ENCODE measurements around the gene ETV3L. TPM values are rescaled to one million over a fixed set of nuclear protein-coding genes. Genes with fewer than 3 reads are reported as not detected.

ETV3L gene
- total RNA-seq, 1 donor from 2014 or later: not detected

GRCh38 chr1:157091668-157092273, 7.8 kb downstream of the ETV3L start:
- Mint-ChIP-seq H3K4me1 (peaks cover 17% of the 10 kb centered on the region), H3K36me3 (no peaks in the 10 kb centered on the region), H3K27me3 (ENCODE audit: insufficient read depth, low read depth) (peaks cover 6% of the 10 kb centered on the region), H3K27ac (no peak overlapping the region), H3K4me3 (no peak overlapping the region), H3K9me3 (no peaks in the 10 kb centered on the region)
- Histone ChIP-seq H4K20me1 (ENCODE audit: low read depth) (no peaks in the 10 kb centered on the region), H3K79me2 (ENCODE audit: low read depth) (no peaks in the 10 kb centered on the region), H3K27ac (no peak overlapping the region), H3K4me1 (no peaks in the 10 kb centered on the region), H3K4me3 (no peak overlapping the region), H3K36me3 (no peaks in the 10 kb centered on the region), H3K4me2 (no peak overlapping the region), H3K9ac (no peak overlapping the region), H3K27me3 (no peaks in the 10 kb centered on the region), H2AFZ (replicated peaks) (no peak overlapping the region), H3F3A (ENCODE audit: low read depth) (no peaks in the 10 kb centered on the region), H3K9me3 (ENCODE audit: low read depth) (no peaks in the 10 kb centered on the region)
- no peak for DNase-seq (ENCODE audit: low spot score)
- TF ChIP-seq CTCF (IDR thresholded peaks at IDR 0.05) (no peak), EZH2phosphoT487 (IDR thresholded peaks at IDR 0.05) (no peak), EZH2 (IDR thresholded peaks at IDR 0.05) (no peak)

GRCh38 chr1:157091186-157091585, 8.4 kb downstream of the ETV3L start:
- Mint-ChIP-seq H3K4me1 (peaks cover 17% of the 10 kb centered on the region), H3K27me3 (ENCODE audit: insufficient read depth, low read depth) (peaks cover 6% of the 10 kb centered on the region), H3K4me3 (no peak overlapping the region), H3K9me3 (no peaks in the 10 kb centered on the region), H3K36me3 (no peaks in the 10 kb centered on the region), H3K27ac (no peak overlapping the region)
- H4K20me1 ChIP-seq (ENCODE audit: low read depth): no peaks in the 10 kb centered on the region
- no peaks in the 10 kb centered on the region for H3K4me1 ChIP-seq
- no peaks in the 10 kb centered on the region for H3K79me2 ChIP-seq (ENCODE audit: low read depth)
- TF ChIP-seq EZH2 (IDR thresholded peaks at IDR 0.05) (no peak), EZH2phosphoT487 (IDR thresholded peaks at IDR 0.05) (no peak), CTCF (IDR thresholded peaks at IDR 0.05) (no peak)
- no peak overlapping the region for H3K4me3 ChIP-seq
- H3K36me3 ChIP-seq: no peaks in the 10 kb centered on the region
- H3K4me2 ChIP-seq: no peak overlapping the region
- H3K27ac ChIP-seq: no peak overlapping the region
- H3K9me3 ChIP-seq (ENCODE audit: low read depth): no peaks in the 10 kb centered on the region
- H3F3A ChIP-seq (ENCODE audit: low read depth): no peaks in the 10 kb centered on the region
- H2AFZ ChIP-seq (replicated peaks): peak overlapping the region; percentile 75
- no peak for DNase-seq (ENCODE audit: low spot score)
- no peaks in the 10 kb centered on the region for H3K27me3 ChIP-seq
- H3K9ac ChIP-seq: no peak overlapping the region

DNA sequence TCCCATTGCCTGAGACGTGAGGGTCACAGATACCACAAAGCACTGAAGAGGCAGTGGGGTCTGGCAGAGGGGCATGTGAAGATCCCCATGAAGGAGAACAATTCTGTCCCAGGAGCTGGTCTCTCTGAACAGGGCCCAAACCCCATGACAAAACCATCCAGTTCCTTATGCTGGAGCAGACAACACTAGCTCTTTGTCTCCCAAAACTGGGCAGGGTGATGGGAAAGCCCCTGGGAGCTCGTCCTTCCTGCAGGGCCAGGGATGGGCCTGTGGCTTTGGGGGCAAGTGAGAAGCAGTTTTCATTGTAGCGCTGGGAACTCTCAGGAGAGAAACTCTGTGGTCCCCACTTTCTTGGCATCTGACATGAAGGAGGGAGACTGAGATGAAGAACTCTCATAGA, 8.8 kb downstream of the ETV3L start:
- no peak overlapping the region for H3K27ac ChIP-seq
- no peaks in the 10 kb centered on the region for H3K79me2 ChIP-seq (ENCODE audit: low read depth)
- TF ChIP-seq EZH2 (IDR thresholded peaks at IDR 0.05) (no peak), CTCF (IDR thresholded peaks at IDR 0.05) (no peak), EZH2phosphoT487 (IDR thresholded peaks at IDR 0.05) (no peak)
- H4K20me1 ChIP-seq (ENCODE audit: low read depth): no peaks in the 10 kb centered on the region
- H3K9ac ChIP-seq: no peak overlapping the region
- H3K4me3 ChIP-seq: no peak overlapping the region
- no peaks in the 10 kb centered on the region for H3K27me3 ChIP-seq
- Mint-ChIP-seq H3K36me3 (no peaks in the 10 kb centered on the region), H3K4me1 (peaks cover 17% of the 10 kb centered on the region), H3K27me3 (ENCODE audit: insufficient read depth, low read depth) (peaks cover 6% of the 10 kb centered on the region), H3K4me3 (no peak overlapping the region), H3K27ac (peak overlapping the region; percentile 50), H3K9me3 (no peaks in the 10 kb centered on the region)
- H2AFZ ChIP-seq (replicated peaks): peak overlapping the region; percentile 75
- no peak for DNase-seq (ENCODE audit: low spot score)
- no peaks in the 10 kb centered on the region for H3F3A ChIP-seq (ENCODE audit: low read depth)
- H3K4me2 ChIP-seq: no peak overlapping the region
- no peaks in the 10 kb centered on the region for H3K9me3 ChIP-seq (ENCODE audit: low read depth)
- no peaks in the 10 kb centered on the region for H3K36me3 ChIP-seq
- no peaks in the 10 kb centered on the region for H3K4me1 ChIP-seq
